DOHH2 (cell line): ENCODE data around the gene CSRNP3.

Experiments used
- H3F3A ChIP-seq: fragments of 200-600 bp; sonication (generic), shearing (Covaris generic); 2 replicates; pipeline ENCODE4 v1.6.0; 2016; ENCODE audit warnings: antibody characterized with exemption, mild to moderate bottlenecking; ENCODE audit not compliant: control insufficient read depth, insufficient read depth
- H3K27ac ChIP-seq: fragments of 200-600 bp; sonication (generic); 2 replicates; pipeline ENCODE4 v1.5.1; 2014; ENCODE audit warnings: low read depth, mild to moderate bottlenecking, low read length, moderate library complexity
- H3K27me3 ChIP-seq: fragments of 200-600 bp; sonication (generic); 2 replicates; pipeline ENCODE4 v1.6.1; 2014; ENCODE audit warnings: mild to moderate bottlenecking, low read length, mixed read lengths; ENCODE audit not compliant: control insufficient read depth
- H3K36me3 ChIP-seq: fragments of 200-600 bp; sonication (generic); 2 replicates; pipeline ENCODE4 v1.6.1; 2014; ENCODE audit warnings: mild to moderate bottlenecking, low read length, moderate library complexity, mixed read lengths; ENCODE audit not compliant: control insufficient read depth
- H3K4me1 ChIP-seq: fragments of 200-600 bp; sonication (generic); 2 replicates; pipeline ENCODE4 v1.6.1; 2014; ENCODE audit warnings: mild to moderate bottlenecking, low read length, mixed read lengths; ENCODE audit not compliant: control insufficient read depth
- H3K4me2 ChIP-seq: fragments of 200-600 bp; sonication (generic); 2 replicates; pipeline ENCODE4 v1.6.0; 2014; ENCODE audit warnings: mild to moderate bottlenecking, low read length, moderate library complexity
- H3K4me3 ChIP-seq: fragments of 200-600 bp; sonication (generic); 2 replicates; pipeline ENCODE4 v1.5.1; 2014; ENCODE audit warnings: mild to moderate bottlenecking, low read length, mixed read lengths
- H3K79me2 ChIP-seq: fragments of 200-600 bp; sonication (generic); 2 replicates; pipeline ENCODE4 v1.6.1; 2014; ENCODE audit warnings: mild to moderate bottlenecking, low read length, mixed read lengths; ENCODE audit not compliant: control insufficient read depth
- H3K9me2 ChIP-seq: fragments of 200-600 bp; sonication (generic); replicated peaks from 2 replicates; pipeline ENCODE4 v1.6.1; 2014; ENCODE audit warnings: mild to moderate bottlenecking, low read length, mixed read lengths; ENCODE audit not compliant: control insufficient read depth
- H3K9me3 ChIP-seq: fragments of 200-600 bp; sonication (generic); 2 replicates; pipeline ENCODE4 v1.6.1; 2014; ENCODE audit warnings: antibody characterized with exemption, low read length, mixed read lengths; ENCODE audit not compliant: control insufficient read depth, insufficient read depth
- H4K20me1 ChIP-seq: fragments of 200-600 bp; sonication (generic); 2 replicates; pipeline ENCODE4 v1.6.0; 2014; ENCODE audit warnings: low read depth, mild to moderate bottlenecking, antibody characterized with exemption, low read length, moderate library complexity; ENCODE audit not compliant: control insufficient read depth, insufficient read depth
- CTCF ChIP-seq: fragments of 200-600 bp; sonication (generic); IDR thresholded peaks from one replicate; pipeline ENCODE4 v1.5.1; 2014; ENCODE audit warnings: antibody characterized with exemption, mild to moderate bottlenecking, low read depth, low read length; ENCODE audit not compliant: poor library complexity, severe bottlenecking
- EZH2phosphoT487 ChIP-seq: fragments of 200-600 bp; sonication (generic); IDR thresholded peaks from 2 replicates; pipeline ENCODE4 v1.6.1; 2017; ENCODE audit warnings: borderline replicate concordance, mild to moderate bottlenecking, antibody characterized with exemption, low read length, moderate library complexity, mixed read lengths

CSRNP3 gene

GRCh38 chr2:165572151-165572550, 102.7 kb downstream of the CSRNP3 start:
- Histone ChIP-seq H3F3A (no peaks in the 10 kb centered on the region), H3K4me1 (peaks cover 33% of the 10 kb centered on the region), H3K4me3 (peak overlapping the region; percentile 35; the same call in 1 of the 2 replicates), H3K79me2 (no peaks in the 10 kb centered on the region), H3K9me2 (no peaks in the 10 kb centered on the region), H3K9me3 (peaks cover 4% of the 10 kb centered on the region; the same call in 1 of the 2 replicates), H3K27ac (0 out of 2 replicates have a peak overlapping the region, but pooled peaks have one; percentile 13), H3K4me2 (peak overlapping the region; percentile 4; the same call in 1 of the 2 replicates), H4K20me1 (no peaks in the 10 kb centered on the region), H3K36me3 (no peaks in the 10 kb centered on the region), H3K27me3 (no peaks in the 10 kb centered on the region)
- no peak for TF ChIP-seq EZH2phosphoT487
- no peak for TF ChIP-seq CTCF

GRCh38 chr2:165573534-165574461, 104.3 kb downstream of the CSRNP3 start:
- Histone ChIP-seq H3K4me1 (peaks cover 33% of the 10 kb centered on the region), H3F3A (no peaks in the 10 kb centered on the region), H3K36me3 (no peaks in the 10 kb centered on the region), H3K9me3 (peaks cover 4% of the 10 kb centered on the region; the same call in 1 of the 2 replicates), H4K20me1 (no peaks in the 10 kb centered on the region), H3K4me3 (peak overlapping the region; percentile 35), H3K9me2 (no peaks in the 10 kb centered on the region), H3K79me2 (no peaks in the 10 kb centered on the region), H3K27me3 (no peaks in the 10 kb centered on the region), H3K27ac (peak overlapping the region; percentile 4; the same call in 1 of the 2 replicates), H3K4me2 (peak overlapping the region; percentile 24; the same call in 1 of the 2 replicates)
- TF ChIP-seq CTCF (no peak), EZH2phosphoT487 (no peak)

- Histone ChIP-seq H3K36me3 (no peaks in the 10 kb centered on the region), H3K27me3 (no peaks in the 10 kb centered on the region), H4K20me1 (no peaks in the 10 kb centered on the region), H3K9me2 (no peaks in the 10 kb centered on the region), H3K79me2 (no peaks in the 10 kb centered on the region), H3K4me3 (peak overlapping the region; percentile 34), H3K4me2 (peak overlapping the region; percentile 24; the same call in 1 of the 2 replicates), H3K9me3 (peaks cover 4% of the 10 kb centered on the region; the same call in 1 of the 2 replicates), H3K4me1 (peaks cover 33% of the 10 kb centered on the region), H3K27ac (peak overlapping the region; percentile 26), H3F3A (no peaks in the 10 kb centered on the region)
- TF ChIP-seq CTCF = no peak
- TF ChIP-seq EZH2phosphoT487 = no peak
Measured at GRCh38 chr2:165575044-165575615, 105.6 kb downstream of the CSRNP3 start.
